Uterus (tissue), 2 donors: Measurements from ENCODE around the gene DNAH6.

Experiments used
- POLR2A ChIP-seq, 2 donors: fragments of 450-650 bp; IDR thresholded peaks; one replicate each; pipeline ENCODE4 v1.6.1; 2016; ENCODE audit warnings: antibody characterized with exemption in 2 of 2, mild to moderate bottlenecking in 1 of 2, moderate library complexity in 1 of 2
- TF ChIP-seq, protein P1 (sequence below), 4 experiments: fragments of 200-600 bp in 2 of 4; fragments of 450-650 bp in 2 of 4; sonication (generic) in 2 of 4; IDR thresholded peaks; one replicate each; pipeline ENCODE4 v1.5.1; 2016 to 2019; ENCODE audit warnings: antibody characterized with exemption in 4 of 4, mild to moderate bottlenecking in 2 of 4, moderate library complexity in 1 of 4

DNA sequence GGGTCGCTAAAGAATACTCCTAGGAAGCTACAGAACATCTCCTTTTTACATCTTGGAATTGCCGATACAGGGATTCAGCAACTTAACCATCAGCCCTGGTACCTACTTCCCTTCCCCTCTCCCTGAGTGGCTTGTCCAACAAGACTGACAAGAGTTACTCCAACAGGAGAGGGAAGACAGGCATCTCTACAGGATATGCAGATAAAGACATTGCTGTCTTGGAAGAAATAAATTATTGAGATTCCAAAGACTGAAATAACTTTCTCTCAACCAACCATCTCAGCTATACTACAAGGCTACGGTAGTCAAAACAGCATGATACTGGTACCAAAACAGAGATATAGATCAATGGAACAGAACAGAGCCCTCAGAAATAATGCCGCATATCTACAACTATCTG lies 277.3 kb downstream of the DNAH6 start:
- TF ChIP-seq, protein P1, sequence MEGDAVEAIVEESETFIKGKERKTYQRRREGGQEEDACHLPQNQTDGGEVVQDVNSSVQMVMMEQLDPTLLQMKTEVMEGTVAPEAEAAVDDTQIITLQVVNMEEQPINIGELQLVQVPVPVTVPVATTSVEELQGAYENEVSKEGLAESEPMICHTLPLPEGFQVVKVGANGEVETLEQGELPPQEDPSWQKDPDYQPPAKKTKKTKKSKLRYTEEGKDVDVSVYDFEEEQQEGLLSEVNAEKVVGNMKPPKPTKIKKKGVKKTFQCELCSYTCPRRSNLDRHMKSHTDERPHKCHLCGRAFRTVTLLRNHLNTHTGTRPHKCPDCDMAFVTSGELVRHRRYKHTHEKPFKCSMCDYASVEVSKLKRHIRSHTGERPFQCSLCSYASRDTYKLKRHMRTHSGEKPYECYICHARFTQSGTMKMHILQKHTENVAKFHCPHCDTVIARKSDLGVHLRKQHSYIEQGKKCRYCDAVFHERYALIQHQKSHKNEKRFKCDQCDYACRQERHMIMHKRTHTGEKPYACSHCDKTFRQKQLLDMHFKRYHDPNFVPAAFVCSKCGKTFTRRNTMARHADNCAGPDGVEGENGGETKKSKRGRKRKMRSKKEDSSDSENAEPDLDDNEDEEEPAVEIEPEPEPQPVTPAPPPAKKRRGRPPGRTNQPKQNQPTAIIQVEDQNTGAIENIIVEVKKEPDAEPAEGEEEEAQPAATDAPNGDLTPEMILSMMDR (IDR thresholded peaks at IDR 0.05) = no peak
- no peak for TF ChIP-seq POLR2A (IDR thresholded peaks at IDR 0.05)
